Activated CD4-positive, alpha-beta T cell treated with anti-CD3 and anti-CD28 coated beads, Interleukin-2, amount 50 U/mL, for 24 hours (primary cell): ENCODE data around the gene IRX1.

Experiments used
- DNase-seq, 2 donors: peaks; one replicate each; pipeline ENCODE4 v3.0.0-alpha.2; 2020; ENCODE audit warnings: low read depth in 1 of 2, low spot score in 1 of 2

Gene IRX1

GRCh38 chr5:3650320-3650719 is 54.7 kb downstream of the IRX1 start:
- DNase-seq = no peak

GRCh38 chr5:3650868-3651267 is 55.2 kb downstream of the IRX1 start:
- no peak for DNase-seq
